Smooth muscle cell (in vitro differentiated cells): ENCODE measurements around the gene LILRB2. TPM values are rescaled to one million over a fixed set of nuclear protein-coding genes. Genes with fewer than 3 reads are reported as not detected.

Source experiments
- DNase-seq: peaks from one replicate; lab custom pipeline; 2025; ENCODE audit not compliant: unreplicated experiment; lab: John Stamatoyannopoulos, UW
- H2AFZ ChIP-seq: fragments of 200-600 bp; sonication (generic); 2 replicates; pipeline ENCODE4 v1.6.0; 2016; ENCODE audit warnings: antibody characterized with exemption, low read depth, mild to moderate bottlenecking
- H3F3A ChIP-seq: fragments of 200-600 bp; sonication (generic); 2 replicates; pipeline ENCODE4 v1.6.0; 2017; ENCODE audit warnings: antibody characterized with exemption, low read depth
- H3K27ac ChIP-seq: fragments of 200-600 bp; sonication (generic); 2 replicates; pipeline ENCODE4 v1.5.1; 2016; ENCODE audit warnings: low read depth, mild to moderate bottlenecking
- H3K27me3 ChIP-seq: fragments of 200-600 bp; sonication (generic); 2 replicates; pipeline ENCODE4 v1.6.1; 2016; ENCODE audit warnings: low read depth, mild to moderate bottlenecking
- H3K36me3 ChIP-seq: fragments of 200-600 bp; sonication (generic); 2 replicates; pipeline ENCODE4 v1.5.1; 2016; ENCODE audit warnings: low read depth
- H3K4me1 ChIP-seq: fragments of 200-600 bp; sonication (generic); 2 replicates; pipeline ENCODE4 v1.5.1; 2016; ENCODE audit warnings: low read depth
- H3K4me2 ChIP-seq: fragments of 200-600 bp; sonication (generic); 2 replicates; pipeline ENCODE4 v1.6.0; 2016; ENCODE audit warnings: mild to moderate bottlenecking
- H3K4me3 ChIP-seq: fragments of 200-600 bp; sonication (generic); 2 replicates; pipeline ENCODE4 v1.5.1; 2016; ENCODE audit warnings: mild to moderate bottlenecking
- H3K79me2 ChIP-seq: fragments of 200-600 bp; sonication (generic); 2 replicates; pipeline ENCODE4 v1.6.0; 2016; ENCODE audit warnings: low read depth, mild to moderate bottlenecking
- H3K9ac ChIP-seq: fragments of 200-600 bp; sonication (generic); 2 replicates; pipeline ENCODE4 v1.6.0; 2016; ENCODE audit warnings: low read depth
- H3K9me3 ChIP-seq: fragments of 200-600 bp; sonication (generic); replicated peaks from 2 replicates; pipeline ENCODE4 v1.5.1; 2016; ENCODE audit warnings: low read depth
- H4K20me1 ChIP-seq: fragments of 200-600 bp; sonication (generic); 2 replicates; pipeline ENCODE4 v1.6.0; 2016; ENCODE audit warnings: low read depth
- CTCF ChIP-seq: fragments of 200-600 bp; sonication (generic); IDR thresholded peaks from 2 replicates; pipeline ENCODE4 v1.5.1; 2017; ENCODE audit warnings: borderline replicate concordance, mild to moderate bottlenecking, antibody characterized with exemption; ENCODE audit not compliant: insufficient read depth, poor library complexity, severe bottlenecking
- WGBS: methylation state at CpG from one replicate; pipeline ENCODE4 v1.1.7; 2016; ENCODE audit warnings: low lambda C conversion rate; 5-methylcytosine and 5-hydroxymethylcytosine counted together
- polyA plus RNA-seq: library from polyadenylated mRNA; unstranded; fragments of >200 nt; fragmentation: Nextera tagmentation; extraction: Ambion mirVana; gene quantifications from 2 replicates; pipeline ENCODE4 v1.2.1, GENCODE V29; 2016
- total RNA-seq: library from RNA; depleted of rRNA; stranded (reverse); fragments of >200 nt; gene quantifications from 2 replicates; pipeline ENCODE4 v1.2.3, GENCODE V29; 2014

LILRB2 gene
- total and polyA plus RNA-seq, 2 experiments from 2014 or later: not detected

GRCh38 chr19:54312436-54313377 lies 31.8 kb upstream of the LILRB2 start, which contains the start of gene LILRA5:
Gene LILRA5, minus strand, starts transcription at chr19:54313166. Its CDS starts 147 bp downstream, at chr19:54313019.
- Histone ChIP-seq H3K36me3 (no peaks in the 10 kb centered on the region), H3K79me2 (no peaks in the 10 kb centered on the region), H3K9ac (no peak within 1 kb of the TSS), H4K20me1 (no peaks in the 10 kb centered on the region), H3K27ac (no peak within 1 kb of the TSS), H3K4me3 (no peak within 1 kb of the TSS), H3K4me2 (no peak within 1 kb of the TSS), H2AFZ (no peak within 1 kb of the TSS), H3K9me3 (no peaks in the 10 kb centered on the region), H3K27me3 (no peaks in the 10 kb centered on the region), H3K4me1 (no peaks in the 10 kb centered on the region), H3F3A (no peaks in the 10 kb centered on the region)
- WGBS: 79% methylated on average over 13 of the region's 13 CpGs
- no peak for TF ChIP-seq CTCF
- DNase-seq: no peak

- Histone ChIP-seq H3K4me3 (no peak overlapping the region), H3K9ac (no peak overlapping the region), H3F3A (no peaks in the 10 kb centered on the region), H3K79me2 (no peaks in the 10 kb centered on the region), H3K9me3 (no peaks in the 10 kb centered on the region), H4K20me1 (no peaks in the 10 kb centered on the region), H3K27me3 (no peaks in the 10 kb centered on the region), H3K4me2 (no peak overlapping the region), H3K4me1 (no peaks in the 10 kb centered on the region), H2AFZ (no peak overlapping the region), H3K36me3 (no peaks in the 10 kb centered on the region), H3K27ac (no peak overlapping the region)
- 82% methylated on average over 6 of the region's 6 CpGs for WGBS
- TF ChIP-seq CTCF: no peak
- DNase-seq: no peak
Measured at GRCh38 chr19:54312011-54312410, 31.1 kb upstream of the LILRB2 start.

- WGBS: 93% methylated on average over 5 of the region's 5 CpGs
- no peak overlapping the region for H3K4me3 ChIP-seq
- no peak overlapping the region for H3K9ac ChIP-seq
- TF ChIP-seq CTCF: no peak
- no peaks in the 10 kb centered on the region for H3K36me3 ChIP-seq
- no peak for DNase-seq
- H3F3A ChIP-seq: no peaks in the 10 kb centered on the region
- H3K27me3 ChIP-seq: no peaks in the 10 kb centered on the region
- no peak overlapping the region for H3K4me2 ChIP-seq
- no peaks in the 10 kb centered on the region for H3K9me3 ChIP-seq
- no peak overlapping the region for H3K27ac ChIP-seq
- no peak overlapping the region for H2AFZ ChIP-seq
- no peaks in the 10 kb centered on the region for H4K20me1 ChIP-seq
- H3K79me2 ChIP-seq: no peaks in the 10 kb centered on the region
- no peaks in the 10 kb centered on the region for H3K4me1 ChIP-seq
Measured at GRCh38 chr19:54311486-54311885, 30.6 kb upstream of the LILRB2 start.
